Measurements from ENCODE around the gene CEP95.

CEP95 gene

GRCh38 chr17:64520359-64520758 is 13.6 kb downstream of the CEP95 start:
- DNase-seq = no peak

- DNase-seq = no peak
Observed at GRCh38 chr17:64527914-64528313, 21.1 kb downstream of the CEP95 start.

- DNase-seq = no peak
Observed at GRCh38 chr17:64529221-64529620, 22.4 kb downstream of the CEP95 start.

GRCh38 chr17:64531955-64532371 is 25.2 kb downstream of the CEP95 start:
- no peak for DNase-seq

GRCh38 chr17:64532409-64532808 is 25.6 kb downstream of the CEP95 start:
- no peak for DNase-seq

GRCh38 chr17:64533784-64534183 is 27.0 kb downstream of the CEP95 start:
- DNase-seq = no peak

- no peak for DNase-seq
Observed at GRCh38 chr17:64534187-64534586, 27.4 kb downstream of the CEP95 start.

GRCh38 chr17:64535357-64535756 is 28.6 kb downstream of the CEP95 start:
- no peak for DNase-seq

GRCh38 chr17:64536913-64537312 is 30.1 kb downstream of the CEP95 start:
- no peak for DNase-seq

- no peak for DNase-seq
Observed at GRCh38 chr17:64537488-64537887, 30.7 kb downstream of the CEP95 start.

GRCh38 chr17:64538508-64539130 is 31.8 kb downstream of the CEP95 start:
- no peak for DNase-seq

- DNase-seq = no peak
Observed at GRCh38 chr17:64540118-64540776, 33.5 kb downstream of the CEP95 start.

GRCh38 chr17:64544742-64545141 is 38.0 kb downstream of the CEP95 start:
- DNase-seq = no peak

GRCh38 chr17:64546716-64547115 is 39.9 kb downstream of the CEP95 start:
- DNase-seq = no peak

- no peak for DNase-seq
Observed at GRCh38 chr17:64547319-64547718, 40.5 kb downstream of the CEP95 start.

GRCh38 chr17:64551461-64551860 is 44.7 kb downstream of the CEP95 start:
- no peak for DNase-seq

- no peak for DNase-seq
Observed at GRCh38 chr17:64554028-64554637, 47.4 kb downstream of the CEP95 start.

- DNase-seq = no peak
Observed at GRCh38 chr17:64555281-64555680, 48.5 kb downstream of the CEP95 start.

GRCh38 chr17:64564098-64564497 is 57.3 kb downstream of the CEP95 start:
- no peak for DNase-seq

GRCh38 chr17:64565563-64565962 is 58.8 kb downstream of the CEP95 start:
- no peak for DNase-seq

- no peak for DNase-seq
Observed at GRCh38 chr17:64571746-64572145, 65.0 kb downstream of the CEP95 start.

GRCh38 chr17:64572682-64573154 is 65.9 kb downstream of the CEP95 start:
- DNase-seq = no peak

- DNase-seq = no peak
Observed at GRCh38 chr17:64573214-64573613, 66.4 kb downstream of the CEP95 start.

- no peak for DNase-seq
Observed at GRCh38 chr17:64574646-64575045, 67.9 kb downstream of the CEP95 start.
